HG03060 (cell line): ENCODE measurements around the gene ST7.
"Not testable (repeated sequence)": the region's sequence is repeated elsewhere in the genome, so short reads cannot be mapped to it uniquely, and the experiment has no call there.

ENCODE experiments used
- ATAC-seq: cut with Tn5 transposase; IDR thresholded peaks from one replicate; pipeline ENCODE4 v1.9.1; 2021; ENCODE audit warnings: low read depth, moderate number of reproducible peaks; ENCODE audit not compliant: unreplicated experiment

The ST7 gene

GRCh38 chr7:116950889-116951351 is 2.4 kb upstream of the ST7 start:
- no peak for ATAC-seq

GRCh38 chr7:116951366-116952292 is 1.7 kb upstream of the ST7 start:
- no peak for ATAC-seq

GRCh38 chr7:116952635-116953371 is 498 bp upstream of the ST7 start:
- ATAC-seq: no peak

DNA sequence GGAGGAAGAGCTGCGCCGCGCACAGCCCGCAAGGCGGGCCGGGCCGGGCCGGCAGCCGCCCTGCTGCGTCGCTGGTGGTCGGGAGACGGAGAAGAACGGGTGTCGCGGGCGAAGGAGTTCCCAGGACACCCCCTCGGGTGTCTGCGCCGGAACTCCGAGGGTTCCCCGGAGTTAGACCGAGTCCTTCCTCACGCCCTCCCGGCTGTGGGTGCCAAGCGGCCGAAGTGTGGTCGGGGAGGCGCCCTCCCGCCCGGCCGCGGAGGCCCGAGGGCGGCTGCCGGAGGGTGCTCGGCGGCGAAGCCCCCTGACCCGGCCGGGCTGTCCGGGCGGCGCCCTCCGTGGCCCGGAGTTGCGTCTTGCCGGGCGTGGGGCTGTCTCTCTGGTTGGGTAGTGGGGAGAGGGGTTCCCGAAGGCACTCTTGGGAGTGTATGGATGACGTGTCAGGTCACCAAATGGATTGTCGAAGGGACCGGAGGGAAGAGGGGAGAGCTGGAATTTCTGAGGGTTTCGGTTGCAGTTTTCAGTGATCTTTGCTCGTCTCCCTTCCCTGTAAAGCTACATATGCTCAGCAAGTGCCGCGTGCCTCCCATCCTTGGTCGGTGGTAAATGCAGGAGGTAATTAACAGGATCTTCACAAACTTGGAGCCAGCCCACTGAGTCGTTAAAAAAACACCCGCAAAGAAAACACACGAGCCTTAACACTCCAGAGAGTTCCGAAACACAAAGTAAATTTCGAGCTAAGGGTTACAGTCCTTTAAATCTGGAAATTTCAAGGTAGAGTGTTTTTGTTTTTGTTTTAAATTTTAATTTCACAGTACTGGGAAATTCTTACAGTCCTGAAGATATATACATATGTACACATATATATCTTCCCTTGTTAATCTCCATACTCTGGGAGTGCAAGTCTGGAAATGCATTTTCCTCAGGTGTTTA is 871 bp downstream of the ST7 start:
- ATAC-seq: no peak

GRCh38 chr7:116955340-116955739 is 2.0 kb downstream of the ST7 start:
- ATAC-seq: no peak

GRCh38 chr7:116955801-116956476 is 2.6 kb downstream of the ST7 start:
- peak; percentile 76 for ATAC-seq

DNA sequence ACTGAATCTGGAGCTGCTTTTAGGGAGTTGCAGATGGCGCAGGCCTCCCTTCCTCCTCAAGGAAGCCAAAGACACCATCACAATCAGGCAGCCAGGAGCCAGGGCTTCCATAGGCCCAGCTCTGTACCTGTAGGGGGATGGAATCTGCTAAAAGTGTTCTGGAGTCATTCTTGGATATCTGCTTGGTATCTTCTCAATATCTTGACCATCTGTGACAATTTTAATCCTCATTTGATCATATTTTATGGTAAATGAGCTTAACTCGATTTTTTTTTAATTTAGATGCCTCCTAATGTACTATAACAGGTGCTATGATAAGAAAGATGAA is 3.1 kb downstream of the ST7 start:
- ATAC-seq: no peak

GRCh38 chr7:116957874-116958273 is 4.6 kb downstream of the ST7 start:
- peak; percentile 51 for ATAC-seq

GRCh38 chr7:116961966-116962673 is 8.8 kb downstream of the ST7 start:
- not testable (repeated sequence) for ATAC-seq

- no peak for ATAC-seq
Measured at GRCh38 chr7:116963234-116963633, 9.9 kb downstream of the ST7 start.

GRCh38 chr7:116966601-116967000 is 13.3 kb downstream of the ST7 start:
- no peak for ATAC-seq

- ATAC-seq: no peak
Measured at GRCh38 chr7:116967254-116967922, 14.1 kb downstream of the ST7 start.

- ATAC-seq: no peak
Measured at GRCh38 chr7:116967983-116968382, 14.7 kb downstream of the ST7 start.

DNA sequence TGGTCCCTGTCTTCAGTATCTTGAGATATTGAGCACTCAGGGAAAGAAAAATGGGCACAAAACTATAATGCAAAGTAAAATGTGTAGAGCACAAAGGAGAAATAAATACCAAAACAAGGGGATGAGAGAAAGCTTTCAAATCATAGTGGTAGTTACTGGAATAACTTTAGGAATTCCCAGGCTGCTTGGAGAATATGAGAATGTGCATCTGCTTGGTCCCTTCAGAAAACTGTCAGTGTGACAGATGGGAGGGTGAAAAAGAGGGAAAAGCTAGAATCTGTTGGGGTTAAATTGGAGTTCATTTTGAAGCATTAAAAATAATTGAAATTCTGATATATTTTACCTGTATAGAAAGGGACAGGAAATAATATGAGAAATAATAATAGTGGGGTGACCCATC is 15.3 kb downstream of the ST7 start:
- no peak for ATAC-seq

GRCh38 chr7:116969371-116969902 is 16.1 kb downstream of the ST7 start:
- no peak for ATAC-seq

GRCh38 chr7:116970238-116970910 is 17.1 kb downstream of the ST7 start:
- peak; percentile 72 for ATAC-seq

DNA sequence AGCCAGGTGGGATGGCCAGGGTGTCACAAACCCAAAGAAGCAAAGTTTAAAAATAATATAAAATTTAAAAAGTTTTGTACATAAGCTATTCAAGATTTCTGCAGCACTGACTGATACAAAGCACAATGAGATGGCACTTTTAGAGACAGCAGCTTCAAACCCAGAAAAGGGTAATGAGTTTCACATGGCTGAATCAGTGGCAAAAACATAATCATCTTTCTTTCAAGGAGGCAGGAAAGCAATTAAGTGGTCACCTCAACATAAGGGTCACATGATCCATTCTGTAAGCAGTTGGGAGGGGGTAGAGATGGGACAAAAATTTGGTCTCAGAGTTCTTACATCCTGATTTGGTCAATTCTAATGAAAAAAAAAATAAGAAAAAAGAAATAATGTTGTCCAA is 17.9 kb downstream of the ST7 start:
- ATAC-seq: not testable (repeated sequence)

DNA sequence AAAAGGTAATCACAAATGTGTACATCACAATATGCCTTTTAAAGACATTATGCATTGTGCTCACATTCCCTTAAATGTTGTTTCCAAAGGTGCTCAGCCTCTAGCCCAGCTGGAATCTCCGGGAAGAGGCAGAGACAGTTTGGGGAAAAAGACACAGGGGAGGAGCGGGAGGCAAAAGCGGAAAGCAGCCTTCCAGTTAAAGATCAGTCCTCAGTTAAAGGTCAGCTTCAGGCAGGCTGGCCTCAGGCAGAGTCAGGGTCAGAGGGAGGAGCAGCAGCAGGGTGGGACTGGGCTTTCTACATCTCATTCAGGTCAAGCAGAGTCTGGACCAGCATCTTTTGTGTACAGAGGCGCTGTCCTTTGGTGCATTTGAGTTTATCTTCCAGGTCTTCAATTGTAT is 18.6 kb downstream of the ST7 start:
- ATAC-seq: no peak
